Measurements from ENCODE around the gene FHL1.
A peak's percentile ranks its signal among the peaks of the same experiment; 100 is the strongest.
"Not testable (repeated sequence)": the region's sequence is repeated elsewhere in the genome, so short reads cannot be mapped to it uniquely, and the experiment has no call there.

The FHL1 gene

DNA sequence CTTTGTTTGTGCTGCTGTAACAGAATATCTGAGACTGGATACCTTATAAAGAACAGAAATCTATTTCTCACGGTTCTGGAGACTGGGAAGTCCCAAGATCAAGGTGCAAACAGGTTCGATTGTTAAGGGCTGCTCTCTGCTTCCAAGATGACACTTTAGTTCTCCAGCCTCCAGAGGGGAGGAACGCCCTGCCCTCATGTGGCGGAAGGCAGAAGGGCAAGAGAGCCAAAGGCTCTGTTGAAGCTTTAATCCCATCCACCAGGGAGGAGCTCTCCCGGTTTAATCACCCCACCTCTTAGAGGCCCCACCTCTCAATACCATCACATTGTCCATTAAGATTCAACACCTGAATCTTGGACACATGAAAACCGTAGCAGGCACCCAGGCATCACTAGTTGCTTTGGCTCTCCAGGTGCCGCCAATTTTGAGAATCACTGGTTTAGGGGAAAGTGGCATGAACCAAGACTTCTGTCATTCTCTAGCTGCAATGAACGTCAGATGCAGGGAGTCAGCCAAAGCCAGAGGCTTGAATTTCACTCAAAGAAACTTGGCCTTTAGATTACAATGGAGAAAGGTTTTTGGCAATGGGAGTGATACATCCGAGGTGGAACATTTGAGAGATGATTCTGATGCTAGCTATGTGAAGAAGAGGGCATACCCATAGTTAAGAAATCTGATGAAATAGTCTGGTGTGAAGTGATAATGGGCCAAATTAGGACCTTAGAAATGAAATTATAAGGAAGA, 15.7 kb downstream of the FHL1 start:
- no peak overlapping the region for H3K4me3 ChIP-seq (ENCODE audit: insufficient read length, low read depth)
- TF ChIP-seq SUZ12 (IDR thresholded peaks at IDR 0.05; ENCODE audit: extremely low read depth, insufficient read depth, insufficient read length), result no peak
- TF ChIP-seq YY1 (IDR thresholded peaks at IDR 0.05; ENCODE audit: insufficient read depth, insufficient read length), result no peak
- no peak for TF ChIP-seq ZNF274 (IDR thresholded peaks at IDR 0.05; ENCODE audit: low read depth, low read length)
- H3K36me3 ChIP-seq (ENCODE audit: insufficient read depth, insufficient read length, low read length), result no peaks in the 10 kb centered on the region
- H3K27me3 ChIP-seq (ENCODE audit: insufficient read depth, insufficient read length), result no peaks in the 10 kb centered on the region
- H3K4me1 ChIP-seq (ENCODE audit: insufficient read depth, insufficient read length), result no peaks in the 10 kb centered on the region
- H3K9me3 ChIP-seq (ENCODE audit: insufficient read depth, low read length), result no peaks in the 10 kb centered on the region
- no peak overlapping the region for H3K9ac ChIP-seq (ENCODE audit: insufficient read length, low read depth)
- DNase-seq (ENCODE audit: low read depth, low spot score), result no peak

DNA sequence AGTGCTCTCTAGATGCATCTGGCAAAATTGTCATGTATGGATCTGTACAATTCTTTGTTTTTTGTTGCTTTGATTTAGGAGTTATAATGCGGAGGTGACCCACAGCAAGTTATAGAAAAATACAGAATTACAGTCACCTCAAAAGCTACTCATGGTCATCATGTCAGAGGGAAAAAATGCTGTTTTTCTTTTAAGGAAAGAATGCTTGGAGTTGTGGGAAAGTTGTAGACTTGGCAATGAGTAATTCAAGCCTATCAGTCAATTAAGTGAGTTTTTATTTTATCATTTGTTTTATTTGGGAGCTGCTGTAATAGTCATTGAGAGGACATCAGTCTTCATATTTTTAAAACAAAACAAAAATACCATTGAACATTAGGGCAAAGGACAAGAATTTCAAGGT, 16.4 kb downstream of the FHL1 start:
- Histone ChIP-seq H3K36me3 (ENCODE audit: insufficient read depth, insufficient read length, low read length) (no peaks in the 10 kb centered on the region), H3K9ac (ENCODE audit: insufficient read length, low read depth) (no peak overlapping the region)

DNA sequence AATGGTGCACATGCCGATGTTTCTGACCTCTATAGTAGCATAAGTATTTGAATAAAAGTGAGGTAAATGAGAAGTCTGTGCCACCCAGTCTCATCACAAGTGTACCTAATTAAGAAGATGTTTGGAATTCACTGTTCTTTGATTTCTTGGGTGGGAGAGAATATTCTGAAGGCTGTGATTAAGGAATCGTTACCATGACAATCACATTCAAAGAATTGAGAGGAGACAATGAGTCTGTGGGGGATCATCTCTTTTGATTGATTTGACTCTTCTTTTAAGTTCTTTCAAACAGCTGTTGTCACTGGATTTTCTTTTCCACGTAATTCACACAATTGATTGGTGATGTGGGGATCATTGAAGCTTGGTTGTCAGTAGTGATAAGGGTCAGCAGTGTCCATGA, 18.1 kb downstream of the FHL1 start:
- Histone ChIP-seq H3K9me3 (ENCODE audit: insufficient read depth, low read length) (no peaks in the 10 kb centered on the region), H3K9ac (ENCODE audit: insufficient read length, low read depth) (no peak overlapping the region), H3K4me1 (ENCODE audit: insufficient read depth, insufficient read length) (no peaks in the 10 kb centered on the region), H3K4me3 (ENCODE audit: insufficient read length, low read depth) (no peak overlapping the region), H3K36me3 (ENCODE audit: insufficient read depth, insufficient read length, low read length) (no peaks in the 10 kb centered on the region), H3K27me3 (ENCODE audit: insufficient read depth, insufficient read length) (no peaks in the 10 kb centered on the region)
- no peak for DNase-seq (ENCODE audit: low read depth, low spot score)
- no peak for TF ChIP-seq ZNF274 (IDR thresholded peaks at IDR 0.05; ENCODE audit: low read depth, low read length)
- TF ChIP-seq SUZ12 (IDR thresholded peaks at IDR 0.05; ENCODE audit: extremely low read depth, insufficient read depth, insufficient read length), result no peak
- TF ChIP-seq YY1 (IDR thresholded peaks at IDR 0.05; ENCODE audit: insufficient read depth, insufficient read length), result no peak

More for the DNA sequence above, 16.4 kb downstream of the FHL1 start:
- Histone ChIP-seq H3K27me3 (ENCODE audit: insufficient read depth, insufficient read length) (no peaks in the 10 kb centered on the region), H3K9me3 (ENCODE audit: insufficient read depth, low read length) (no peaks in the 10 kb centered on the region), H3K4me3 (ENCODE audit: insufficient read length, low read depth) (no peak overlapping the region), H3K4me1 (ENCODE audit: insufficient read depth, insufficient read length) (no peaks in the 10 kb centered on the region)
- TF ChIP-seq YY1 (IDR thresholded peaks at IDR 0.05; ENCODE audit: insufficient read depth, insufficient read length), result no peak
- no peak for TF ChIP-seq SUZ12 (IDR thresholded peaks at IDR 0.05; ENCODE audit: extremely low read depth, insufficient read depth, insufficient read length)
- TF ChIP-seq ZNF274 (IDR thresholded peaks at IDR 0.05; ENCODE audit: low read depth, low read length), result no peak
- no peak for DNase-seq (ENCODE audit: low read depth, low spot score)

DNA sequence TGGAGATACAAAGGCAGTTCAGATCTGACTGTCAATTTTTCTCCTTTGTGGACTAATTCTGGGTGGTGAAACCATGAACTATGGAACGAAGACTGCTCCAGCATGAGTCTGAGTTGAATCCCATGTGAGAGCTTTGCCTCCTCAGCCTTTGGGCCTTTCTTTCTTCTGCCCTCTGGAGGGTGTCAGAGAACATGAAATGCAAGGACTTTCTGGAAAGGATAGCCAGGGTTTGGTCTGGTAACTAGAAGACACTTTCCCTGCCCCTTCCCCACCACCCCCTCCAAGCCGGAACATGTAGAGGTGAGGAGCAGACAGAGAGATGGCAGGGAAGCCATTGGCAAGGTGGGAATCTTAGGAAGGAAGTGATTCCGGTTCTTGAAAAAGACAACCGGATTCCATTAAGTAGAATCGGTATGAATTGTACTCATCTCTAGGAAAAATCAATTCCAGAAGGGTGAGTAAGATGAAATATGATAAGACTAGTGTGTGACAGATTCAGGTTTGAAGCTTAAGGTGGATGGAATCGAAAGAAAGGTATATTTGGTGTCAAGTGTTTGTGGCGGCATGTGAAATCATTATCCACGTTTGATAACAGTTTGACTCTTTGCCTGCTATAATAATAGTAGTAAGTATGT, 19.0 kb downstream of the FHL1 start:
- TF ChIP-seq YY1 (IDR thresholded peaks at IDR 0.05; ENCODE audit: insufficient read depth, insufficient read length) (no peak), SUZ12 (IDR thresholded peaks at IDR 0.05; ENCODE audit: extremely low read depth, insufficient read depth, insufficient read length) (no peak), ZNF274 (IDR thresholded peaks at IDR 0.05; ENCODE audit: low read depth, low read length) (no peak)
- no peaks in the 10 kb centered on the region for H3K9me3 ChIP-seq (ENCODE audit: insufficient read depth, low read length)
- no peak for DNase-seq (ENCODE audit: low read depth, low spot score)
- H3K9ac ChIP-seq (ENCODE audit: insufficient read length, low read depth), result no peak overlapping the region
- H3K27me3 ChIP-seq (ENCODE audit: insufficient read depth, insufficient read length), result no peaks in the 10 kb centered on the region
- H3K4me1 ChIP-seq (ENCODE audit: insufficient read depth, insufficient read length), result no peaks in the 10 kb centered on the region
- H3K4me3 ChIP-seq (ENCODE audit: insufficient read length, low read depth), result no peak overlapping the region
- H3K36me3 ChIP-seq (ENCODE audit: insufficient read depth, insufficient read length, low read length), result no peaks in the 10 kb centered on the region

DNA sequence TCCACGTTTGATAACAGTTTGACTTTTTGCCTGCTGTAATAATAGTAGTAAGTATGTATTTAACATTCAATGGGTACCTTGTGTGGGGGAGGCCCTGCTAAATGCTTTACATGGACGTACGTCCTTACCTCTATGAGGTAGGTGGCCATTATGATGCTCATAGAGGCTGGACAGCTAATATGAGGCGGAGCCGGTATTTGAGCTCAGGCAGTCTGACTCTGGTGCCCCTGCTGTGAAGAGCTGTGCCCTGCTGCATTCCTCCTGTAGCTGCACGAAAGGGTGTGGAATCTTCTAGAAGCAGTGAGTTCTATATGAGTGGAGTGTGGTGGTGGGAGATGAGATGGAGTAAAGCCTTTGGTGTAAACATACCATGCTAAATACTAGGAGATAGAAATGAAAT, 20.7 kb downstream of the FHL1 start:
- H3K4me3 ChIP-seq (ENCODE audit: insufficient read length, low read depth); H3K9ac ChIP-seq (ENCODE audit: insufficient read length, low read depth); H3K4me1 ChIP-seq (ENCODE audit: insufficient read depth, insufficient read length); DNase-seq (ENCODE audit: low read depth, low spot score); H3K9me3 ChIP-seq (ENCODE audit: insufficient read depth, low read length); H3K27me3 ChIP-seq (ENCODE audit: insufficient read depth, insufficient read length); H3K36me3 ChIP-seq (ENCODE audit: insufficient read depth, insufficient read length, low read length): not testable (repeated sequence)

DNA sequence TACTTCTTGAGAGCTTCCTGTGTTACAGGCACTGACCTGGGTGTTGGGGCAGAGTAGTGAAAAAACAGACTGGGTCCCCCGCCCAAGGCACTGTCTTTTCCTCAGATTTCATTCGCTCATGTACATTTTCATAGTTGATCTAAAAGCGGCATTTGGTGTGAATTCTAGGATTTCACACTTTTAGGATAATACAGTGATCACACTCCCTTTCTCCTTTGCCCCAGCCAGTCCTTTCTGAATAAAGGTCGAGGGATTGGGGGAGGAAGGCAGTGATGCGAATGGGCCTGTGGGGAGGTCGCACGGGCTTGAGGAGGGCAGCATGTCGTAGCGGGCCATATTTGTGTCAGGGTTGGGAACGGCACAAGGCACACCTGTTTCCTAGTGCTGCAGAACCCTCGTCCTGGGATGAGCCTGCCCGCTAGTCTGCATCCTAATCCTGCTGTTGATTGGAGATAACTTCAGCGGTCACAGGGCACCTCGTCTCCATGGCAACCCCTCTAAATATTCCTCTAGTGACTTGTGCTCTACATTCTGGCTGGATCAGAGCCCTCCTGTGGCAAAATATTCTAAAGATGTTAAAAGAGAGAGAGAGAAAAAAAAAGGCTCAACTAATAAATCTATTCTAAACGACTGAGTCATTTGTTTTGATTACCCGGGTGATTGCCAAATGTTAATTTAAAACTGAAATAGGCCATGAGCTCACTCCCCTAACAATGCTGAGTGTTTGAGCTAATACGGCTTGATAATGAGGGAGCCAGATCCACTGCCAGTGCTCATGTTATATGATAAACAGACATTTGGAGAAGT, 21.8 kb downstream of the FHL1 start:
- H3K4me3 ChIP-seq (ENCODE audit: insufficient read length, low read depth), result no peak overlapping the region
- no peaks in the 10 kb centered on the region for H3K9me3 ChIP-seq (ENCODE audit: insufficient read depth, low read length)
- no peaks in the 10 kb centered on the region for H3K4me1 ChIP-seq (ENCODE audit: insufficient read depth, insufficient read length)
- no peak for TF ChIP-seq SUZ12 (IDR thresholded peaks at IDR 0.05; ENCODE audit: extremely low read depth, insufficient read depth, insufficient read length)
- TF ChIP-seq YY1 (IDR thresholded peaks at IDR 0.05; ENCODE audit: insufficient read depth, insufficient read length), result no peak
- no peak for TF ChIP-seq ZNF274 (IDR thresholded peaks at IDR 0.05; ENCODE audit: low read depth, low read length)
- H3K9ac ChIP-seq (ENCODE audit: insufficient read length, low read depth), result no peak overlapping the region
- H3K36me3 ChIP-seq (ENCODE audit: insufficient read depth, insufficient read length, low read length), result no peaks in the 10 kb centered on the region
- H3K27me3 ChIP-seq (ENCODE audit: insufficient read depth, insufficient read length), result no peaks in the 10 kb centered on the region
- peak; percentile 38 for DNase-seq (ENCODE audit: low read depth, low spot score)

DNA sequence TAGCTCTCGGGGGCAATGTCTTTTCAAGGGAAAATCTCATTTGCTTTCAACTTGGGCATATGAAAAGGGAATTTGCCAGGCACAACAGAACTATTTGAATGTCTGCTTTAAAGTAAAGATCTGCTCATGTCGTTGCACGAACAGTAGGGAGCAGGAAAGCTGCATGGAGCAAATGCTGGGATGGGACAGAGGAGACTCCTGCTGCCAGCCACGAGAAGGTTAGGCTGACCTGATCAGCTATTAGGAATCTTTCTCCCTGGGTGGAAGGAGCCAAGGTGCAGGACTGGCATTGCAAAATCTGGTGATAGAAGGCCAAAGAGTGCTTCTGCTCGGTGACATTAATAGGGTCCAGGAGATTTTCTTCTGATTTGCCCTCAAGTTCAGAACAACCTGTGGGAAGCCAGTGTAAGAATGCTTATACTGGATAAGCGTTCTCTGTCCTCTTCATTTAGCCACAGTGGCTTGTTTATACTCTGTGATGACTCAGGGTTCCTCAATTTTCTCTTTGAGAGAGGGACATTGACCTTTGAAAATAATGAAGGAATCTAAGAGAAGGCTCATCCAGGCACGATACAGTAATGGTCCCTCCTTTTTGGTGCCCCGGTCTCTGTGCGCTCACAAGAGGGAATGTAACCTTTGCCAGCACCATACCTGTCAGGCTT, 22.9 kb downstream of the FHL1 start:
- no peak for TF ChIP-seq YY1 (IDR thresholded peaks at IDR 0.05; ENCODE audit: insufficient read depth, insufficient read length)
- no peak for TF ChIP-seq ZNF274 (IDR thresholded peaks at IDR 0.05; ENCODE audit: low read depth, low read length)
- no peak for TF ChIP-seq SUZ12 (IDR thresholded peaks at IDR 0.05; ENCODE audit: extremely low read depth, insufficient read depth, insufficient read length)
- H3K9ac ChIP-seq (ENCODE audit: insufficient read length, low read depth), result no peak overlapping the region
- no peaks in the 10 kb centered on the region for H3K27me3 ChIP-seq (ENCODE audit: insufficient read depth, insufficient read length)
- no peaks in the 10 kb centered on the region for H3K9me3 ChIP-seq (ENCODE audit: insufficient read depth, low read length)
- no peaks in the 10 kb centered on the region for H3K4me1 ChIP-seq (ENCODE audit: insufficient read depth, insufficient read length)
- DNase-seq (ENCODE audit: low read depth, low spot score), result no peak
- no peaks in the 10 kb centered on the region for H3K36me3 ChIP-seq (ENCODE audit: insufficient read depth, insufficient read length, low read length)
- H3K4me3 ChIP-seq (ENCODE audit: insufficient read length, low read depth), result no peak overlapping the region

Data from NT2/D1 (cell line).